Right lobe of liver (tissue), 6 donors: ENCODE data around the gene TMEM52. TPM values are rescaled to one million over a fixed set of nuclear protein-coding genes. Genes with fewer than 3 reads are reported as not detected.
"Not testable (repeated sequence)": the region's sequence is repeated elsewhere in the genome, so short reads cannot be mapped to it uniquely, and the experiment has no call there.

ENCODE experiments used
- ATAC-seq, 4 donors: fragments of 200-7000 bp; cut with Tn5 transposase; one replicate each; pipeline ENCODE4 v1.9.1; 2020; ENCODE audit warnings: mild to moderate bottlenecking in 4 of 4, moderate library complexity in 4 of 4
- DNase-seq, 3 donors: peaks; one replicate each; pipeline ENCODE4 v3.0.0-alpha.2; 2020
- H3K27ac ChIP-seq, 3 donors: fragments of 200-600 bp; one replicate each; pipeline ENCODE4 v1.8.0; 2022
- H3K27me3 ChIP-seq, 2 donors: fragments of 200-600 bp; one replicate each; pipeline ENCODE4 v1.8.0; 2022
- H3K36me3 ChIP-seq, 4 donors: fragments of 200-600 bp; sonication (generic) in 1 of 4; one replicate each; pipeline versions ENCODE4 v1.5.1 to v1.8.0; 2017 to 2022; ENCODE audit warnings: control low read depth in 1 of 4
- H3K4me1 ChIP-seq, 4 donors: fragments of 200-600 bp; sonication (generic) in 1 of 4; one replicate each; pipeline versions ENCODE4 v1.5.1 to v1.8.0; 2017 to 2022; ENCODE audit warnings: control low read depth in 1 of 4
- H3K4me3 ChIP-seq, 3 donors: fragments of 200-600 bp; one replicate each; pipeline ENCODE4 v1.8.0; 2022
- H3K9me3 ChIP-seq, 4 donors: fragments of 200-600 bp; sonication (generic) in 1 of 4; one replicate each; pipeline versions ENCODE4 v1.5.1 to v1.8.0; 2017 to 2022; ENCODE audit warnings: control low read depth in 1 of 4
- POLR2A ChIP-seq: fragments of 450-650 bp; IDR thresholded peaks from one replicate; pipeline ENCODE4 v1.6.1; 2017; ENCODE audit warnings: antibody characterized with exemption, mild to moderate bottlenecking
- WGBS: methylation state at CpG from one replicate; pipeline ENCODE4 v1.1.6; 2018; ENCODE audit warnings: low coverage, low lambda C conversion rate; ENCODE audit not compliant: insufficient coverage; ENCODE audit errors: missing lambda C conversion rate; 5-methylcytosine and 5-hydroxymethylcytosine counted together
- intact Hi-C, 2 donors: fragments of 100-400 bp; cut with DNase I; formaldehyde crosslinking; loops; one replicate each; pipeline versions ENCODE4 v1.11.2 to v1.14.1; 2022
- total RNA-seq, 6 experiments: library from RNA; depleted of rRNA in 2 of 6; stranded (reverse); fragments of >200 nt in 2 of 6; fragmentation: NEBNext Ultra II Directional in 3 of 6; extraction: Animal tissue kit (Norgen Biotek cat#: 25700) in 3 of 6; gene quantifications; one replicate each; pipeline versions ENCODE4 v1.1.0 to v1.2.4, GENCODE V29; 2016 to 2023
- TF ChIP-seq, protein P1 (sequence below), 4 donors: fragments of 200-600 bp in 3 of 4; fragments of 450-650 bp in 1 of 4; IDR thresholded peaks; one replicate each; pipeline versions ENCODE4 v1.5.1 to v1.8.0; 2016 to 2022; ENCODE audit warnings: antibody characterized with exemption in 4 of 4, mild to moderate bottlenecking in 2 of 4
- donor health status: DM: no; HTN: yes; CAD: no.
- donor health status: DM: no; HTN: no; CAD: no.
- donor health status: DM: no; HTN: no; CAD: no.
- donor health status: DM: no; HTN: yes; CAD: no.
- donor health status: DM: no; HTN: yes; CAD: no.

The TMEM52 gene
- total RNA-seq, 6 experiments from 2014 or later = 2.3 to 13.2 (median 6.0) TPM

DNA sequence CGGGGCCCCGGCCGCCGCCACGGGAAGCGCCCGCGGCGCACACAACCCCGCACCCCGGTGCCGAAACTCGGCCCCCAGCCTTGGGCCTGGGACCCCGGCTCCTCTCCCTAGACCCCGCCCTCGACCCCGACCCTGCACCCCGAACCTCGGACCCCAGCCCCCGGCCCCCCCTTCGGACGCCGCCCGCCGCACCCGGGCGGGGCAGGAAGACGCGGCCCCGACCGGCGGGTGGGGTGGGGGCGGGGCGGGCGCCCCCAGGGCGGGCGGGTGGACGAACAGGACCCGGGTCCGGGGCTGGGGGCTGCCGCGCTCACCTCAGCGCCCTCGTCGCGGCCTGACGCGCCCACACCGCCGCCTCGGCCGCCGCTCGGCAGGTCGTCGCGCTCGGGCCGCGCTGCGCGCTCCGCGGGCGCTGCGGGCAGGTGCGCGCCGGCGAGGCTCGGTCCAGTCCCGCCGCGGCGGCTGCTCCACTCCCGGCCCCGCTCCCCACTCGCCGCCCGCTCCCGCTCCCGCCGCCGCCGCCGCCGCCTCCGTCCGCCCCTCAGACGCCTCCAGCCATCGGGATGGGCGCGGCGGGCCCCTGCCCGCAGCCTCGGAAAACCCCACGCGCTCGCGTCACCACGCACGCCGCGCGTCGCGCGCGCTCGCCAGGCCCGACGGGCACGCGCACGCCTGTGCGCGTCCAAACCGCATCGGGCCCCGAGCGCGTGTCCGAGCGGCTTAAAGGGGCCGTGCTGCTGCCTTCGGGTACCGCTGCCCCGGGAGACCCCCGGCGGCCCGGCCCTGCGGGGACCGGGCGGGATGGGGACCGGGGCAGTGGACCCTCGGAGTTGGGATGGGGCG, 28.4 kb downstream of the TMEM52 start, which contains the start of gene GNB1:
GNB1 (minus strand) TSS at position 582 of the 843 bp plus-strand sequence. CDS start 65,634 bp downstream, outside the sequence.
- TF ChIP-seq, protein P1, sequence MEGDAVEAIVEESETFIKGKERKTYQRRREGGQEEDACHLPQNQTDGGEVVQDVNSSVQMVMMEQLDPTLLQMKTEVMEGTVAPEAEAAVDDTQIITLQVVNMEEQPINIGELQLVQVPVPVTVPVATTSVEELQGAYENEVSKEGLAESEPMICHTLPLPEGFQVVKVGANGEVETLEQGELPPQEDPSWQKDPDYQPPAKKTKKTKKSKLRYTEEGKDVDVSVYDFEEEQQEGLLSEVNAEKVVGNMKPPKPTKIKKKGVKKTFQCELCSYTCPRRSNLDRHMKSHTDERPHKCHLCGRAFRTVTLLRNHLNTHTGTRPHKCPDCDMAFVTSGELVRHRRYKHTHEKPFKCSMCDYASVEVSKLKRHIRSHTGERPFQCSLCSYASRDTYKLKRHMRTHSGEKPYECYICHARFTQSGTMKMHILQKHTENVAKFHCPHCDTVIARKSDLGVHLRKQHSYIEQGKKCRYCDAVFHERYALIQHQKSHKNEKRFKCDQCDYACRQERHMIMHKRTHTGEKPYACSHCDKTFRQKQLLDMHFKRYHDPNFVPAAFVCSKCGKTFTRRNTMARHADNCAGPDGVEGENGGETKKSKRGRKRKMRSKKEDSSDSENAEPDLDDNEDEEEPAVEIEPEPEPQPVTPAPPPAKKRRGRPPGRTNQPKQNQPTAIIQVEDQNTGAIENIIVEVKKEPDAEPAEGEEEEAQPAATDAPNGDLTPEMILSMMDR (IDR thresholded peaks at IDR 0.05) = peak in 1 of 4 donors; percentile 7
- TF ChIP-seq POLR2A = peak; percentile 69
- no peaks in the 10 kb centered on the region for H3K9me3 ChIP-seq
- peak within 1 kb of the TSS; percentile 72 to 85 (median 80) for H3K4me3 ChIP-seq
- intact Hi-C loops = no loop called here
- peaks cover 0 to 46% (median 4%) of the 10 kb centered on the region in 4 donors for H3K4me1 ChIP-seq
- peak; percentile 90 to 91 (median 91) for DNase-seq
- ATAC-seq = peak; percentile 80 to 88 (median 82)
- H3K27me3 ChIP-seq = no peaks in the 10 kb centered on the region
- H3K27ac ChIP-seq = peak within 1 kb of the TSS; percentile 53 to 89 (median 81)
- WGBS = 0% methylated on average over 2 of the region's 137 CpGs
- no peaks in the 10 kb centered on the region for H3K36me3 ChIP-seq

DNA sequence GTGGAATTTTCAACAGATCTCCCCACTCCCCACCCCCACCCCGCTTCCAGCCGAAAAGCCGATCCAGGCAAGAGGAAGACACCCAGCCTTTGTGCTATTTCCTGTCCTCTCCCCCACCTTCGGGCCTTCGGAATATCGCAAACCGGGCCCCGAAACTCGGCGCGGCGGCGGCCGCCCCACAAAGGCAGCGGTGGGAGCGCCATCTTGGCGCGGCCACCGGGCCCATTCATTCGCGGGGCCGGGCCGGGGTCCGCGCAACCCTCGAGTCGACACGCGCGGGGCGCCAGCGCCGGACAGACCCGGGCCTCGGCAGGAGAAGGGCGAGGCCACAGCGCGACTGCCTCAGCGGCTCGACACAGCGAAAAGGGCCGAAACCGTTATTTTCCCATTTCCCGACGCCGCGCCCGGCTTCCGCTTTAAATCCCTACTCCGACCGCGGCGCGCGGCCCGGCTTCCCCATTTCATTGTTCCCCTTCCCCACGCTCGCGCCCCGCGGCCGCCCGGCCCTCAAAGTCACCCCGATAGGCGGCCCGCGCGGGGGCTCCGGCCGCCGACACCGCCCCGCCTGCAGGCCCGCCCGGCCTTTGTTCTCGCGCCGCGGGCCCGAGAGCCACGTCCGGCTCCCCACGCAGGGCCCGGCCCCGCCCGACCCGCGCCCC, 29.1 kb downstream of the TMEM52 start:
- TF ChIP-seq, protein P1 (IDR thresholded peaks at IDR 0.05) = no peak
- TF ChIP-seq POLR2A = peak; percentile 29
- peaks cover 0 to 42% (median 4%) of the 10 kb centered on the region in 4 donors for H3K4me1 ChIP-seq
- H3K4me3 ChIP-seq = peak overlapping the region; percentile 72 to 85 (median 80)

GRCh38 chr1:1889090-1889750, 29.9 kb downstream of the TMEM52 start:
- no peak for TF ChIP-seq POLR2A
- TF ChIP-seq, protein P1 (IDR thresholded peaks at IDR 0.05) = no peak
- WGBS = 16% methylated on average over 9 of the region's 9 CpGs
- no peak for ATAC-seq
- H3K36me3 ChIP-seq = no peaks in the 10 kb centered on the region
- peak overlapping the region in 2 of 3 donors; percentile 81 to 89 for H3K27ac ChIP-seq
- peak in 1 of 3 donors; percentile 7 for DNase-seq
- intact Hi-C loops = loop anchor here in 1 of 2 donors (10.0 kb wide), 1 partner anchor 104 kb away; no protein-coding TSS in a partner anchor
- peak overlapping the region; percentile 72 to 85 (median 80) for H3K4me3 ChIP-seq
- no peaks in the 10 kb centered on the region for H3K27me3 ChIP-seq
- peaks cover 0 to 34% (median 4%) of the 10 kb centered on the region in 4 donors for H3K4me1 ChIP-seq
- H3K9me3 ChIP-seq = no peaks in the 10 kb centered on the region

More for the DNA sequence above, 29.1 kb downstream of the TMEM52 start:
- Histone ChIP-seq H3K27me3 (no peaks in the 10 kb centered on the region), H3K27ac (peak overlapping the region; percentile 53 to 89 (median 81)), H3K9me3 (no peaks in the 10 kb centered on the region), H3K36me3 (no peaks in the 10 kb centered on the region)
- 2% methylated on average over 25 of the region's 88 CpGs for WGBS
- ATAC-seq = peak; percentile 4 to 34 (median 11)
- peak; percentile 69 to 86 (median 75) for DNase-seq
- intact Hi-C loops = loop anchor here in 1 of 2 donors (10.0 kb wide), 1 partner anchor 105 kb away; no protein-coding TSS in a partner anchor

GRCh38 chr1:1883890-1884289, 35.2 kb downstream of the TMEM52 start:
- ATAC-seq, H3K9me3 ChIP-seq, DNase-seq, H3K4me3 ChIP-seq, H3K36me3 ChIP-seq, H3K27me3 ChIP-seq, H3K27ac ChIP-seq: not testable (repeated sequence)
- H3K4me1 ChIP-seq = peaks cover 0 to 49% (median 10%) of the 10 kb centered on the region in 4 donors
- intact Hi-C loops = loop anchor here in 1 of 2 donors (10.0 kb wide), 1 partner anchor 99 kb away; no protein-coding TSS in a partner anchor
- WGBS = 59% methylated on average over 3 of the region's 11 CpGs
